SU-DHL-6 (cell line): ENCODE results near the gene WDR7.

Experiments
- CTCF ChIP-seq: fragments of 200-600 bp; sonication (generic); IDR thresholded peaks from one replicate; pipeline ENCODE4 v1.5.1; 2017; ENCODE audit warnings: antibody characterized with exemption, mild to moderate bottlenecking, low read length, moderate library complexity; ENCODE audit not compliant: insufficient read depth, poor library complexity, severe bottlenecking
- EZH2phosphoT487 ChIP-seq: fragments of 200-600 bp; sonication (generic), shearing (Covaris generic); conservative IDR thresholded peaks from 2 replicates; pipeline ENCODE4 v1.6.1; 2018; ENCODE audit warnings: mild to moderate bottlenecking, antibody characterized with exemption, low read length, moderate library complexity, mixed read lengths

GRCh38 chr18:56721491-56721890 lies 70.3 kb downstream of the WDR7 start:
- no peak for TF ChIP-seq CTCF
- no peak for TF ChIP-seq EZH2phosphoT487
